Endometrium (tissue), 2 donors: ENCODE data around the gene CKS1B.

Experiments used
- FAIRE-seq: peaks from 2 replicates; lab custom pipeline; 2012; peaks lifted over from hg19 to GRCh38; lab: Jason Lieb, UNC
- donor health status: control.
- donor health status: control.

CKS1B gene

DNA sequence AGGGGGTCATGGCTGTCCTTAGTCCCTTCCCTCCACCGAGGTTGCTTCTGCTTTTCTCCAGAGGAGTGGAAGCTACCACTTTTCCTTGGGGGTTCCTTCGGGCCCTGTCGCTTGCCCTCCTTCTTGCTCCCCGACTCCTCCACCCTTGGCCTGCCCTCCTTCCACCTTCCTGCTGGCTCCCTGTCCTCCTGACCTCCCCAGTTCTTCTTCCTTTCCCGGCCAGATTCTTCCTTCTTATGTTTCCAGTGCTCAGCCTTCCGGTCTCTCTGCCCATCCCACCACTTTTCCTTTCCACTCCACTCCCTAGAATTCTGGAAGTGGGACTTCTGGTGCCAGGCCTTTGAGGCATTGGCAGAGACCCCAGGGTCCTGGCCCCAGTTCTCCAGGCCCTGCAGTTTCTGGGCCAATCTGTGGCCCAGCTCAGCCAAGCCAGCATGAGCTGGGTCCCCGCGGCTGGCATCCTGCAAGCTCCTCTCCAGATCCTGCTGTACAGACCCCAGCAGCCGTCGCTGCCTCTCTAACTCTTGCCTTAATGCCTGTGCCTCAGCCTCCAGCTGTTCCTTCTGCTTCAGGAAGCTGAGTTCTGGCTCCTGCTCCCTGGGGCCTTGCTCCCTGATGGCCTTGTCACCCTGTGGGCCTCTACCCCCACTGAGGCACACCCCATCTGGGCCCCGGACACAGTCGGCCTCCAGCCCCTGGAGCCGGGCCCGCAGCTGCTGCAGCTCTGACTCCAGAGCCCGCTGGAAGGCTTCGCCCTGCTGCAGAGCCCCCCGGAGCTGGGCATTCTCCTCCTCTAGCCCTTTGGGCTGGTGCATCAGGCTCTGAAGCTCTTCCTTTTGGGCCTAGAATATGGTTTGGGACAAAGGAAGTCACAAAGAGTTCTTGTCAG lies 28.3 kb upstream of the CKS1B start:
- no peak for FAIRE-seq

DNA sequence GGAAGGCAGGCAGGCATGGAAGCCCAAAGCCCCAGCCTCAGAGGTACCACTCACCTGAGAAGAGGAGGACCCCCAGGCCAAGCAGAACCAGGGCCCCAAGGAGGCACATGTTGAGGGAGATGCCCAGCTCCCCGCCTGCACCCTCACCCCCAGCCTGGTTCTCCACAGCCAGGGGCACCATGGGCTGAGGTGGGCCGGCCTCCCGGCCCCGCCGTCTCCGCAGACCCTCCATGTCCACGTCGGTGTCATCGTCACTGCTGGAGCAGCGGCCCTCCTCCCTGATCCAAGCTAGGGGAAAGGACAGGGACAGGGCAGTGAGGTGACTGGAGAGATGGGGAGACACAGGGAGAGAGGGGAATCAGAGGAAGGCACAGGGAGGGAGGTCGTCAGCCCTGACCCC lies 26.4 kb upstream of the CKS1B start:
- no peak for FAIRE-seq

DNA sequence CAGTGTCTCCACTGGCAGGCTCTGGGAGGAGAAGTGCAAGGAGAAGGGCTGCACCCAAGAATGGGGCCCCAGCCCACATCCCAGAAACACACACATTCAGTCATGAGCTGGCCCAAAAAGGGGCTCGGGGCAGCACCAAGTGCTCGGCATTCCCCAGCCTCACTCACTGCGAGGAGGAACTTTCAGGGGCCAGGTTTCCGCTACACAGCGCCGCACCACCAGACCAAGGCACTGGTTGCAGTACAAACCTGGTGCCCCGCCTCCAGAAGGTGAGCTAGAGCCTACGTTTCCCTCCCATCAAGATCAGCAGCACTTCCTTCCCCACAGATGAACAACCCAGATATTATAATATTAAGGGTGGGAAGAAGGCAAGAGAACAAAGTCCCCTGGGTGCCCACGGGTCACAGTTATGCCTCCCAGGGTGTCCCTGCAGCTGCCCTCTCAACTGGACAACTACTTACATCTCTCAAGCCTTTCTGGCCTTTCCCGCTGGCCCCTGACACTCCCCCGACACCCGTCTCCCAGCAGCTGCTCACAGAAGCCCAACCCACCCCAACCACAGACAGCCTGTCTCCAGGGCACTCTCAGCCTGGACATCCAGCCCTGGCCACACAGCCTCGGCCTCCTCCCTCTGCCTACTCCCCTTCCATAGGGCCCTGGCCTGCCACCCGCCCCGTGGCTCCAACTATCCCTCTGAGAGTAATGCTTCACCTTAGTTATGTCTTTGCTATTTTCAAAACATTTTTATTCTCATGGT lies 22.4 kb upstream of the CKS1B start:
- FAIRE-seq: no peak

DNA sequence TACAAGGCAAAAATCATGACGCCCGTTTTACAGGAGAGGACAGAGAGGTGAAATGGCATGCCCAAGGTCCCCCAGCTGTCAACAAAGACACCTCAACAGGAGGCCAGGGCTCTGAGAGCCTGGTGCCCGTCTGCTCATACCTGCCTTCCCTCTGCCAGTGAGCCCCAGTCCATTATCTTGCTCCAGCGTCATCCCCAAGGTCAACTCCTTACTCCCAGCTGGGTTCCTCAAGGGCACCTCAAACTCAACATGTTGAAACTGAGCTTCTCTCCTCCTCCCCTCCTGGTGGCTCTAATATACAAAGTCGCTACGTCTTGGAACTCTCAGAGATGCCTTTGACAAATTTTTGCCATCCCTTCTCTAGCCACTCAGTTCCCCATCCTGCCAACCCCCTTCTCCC lies 21.8 kb upstream of the CKS1B start:
- no peak for FAIRE-seq

DNA sequence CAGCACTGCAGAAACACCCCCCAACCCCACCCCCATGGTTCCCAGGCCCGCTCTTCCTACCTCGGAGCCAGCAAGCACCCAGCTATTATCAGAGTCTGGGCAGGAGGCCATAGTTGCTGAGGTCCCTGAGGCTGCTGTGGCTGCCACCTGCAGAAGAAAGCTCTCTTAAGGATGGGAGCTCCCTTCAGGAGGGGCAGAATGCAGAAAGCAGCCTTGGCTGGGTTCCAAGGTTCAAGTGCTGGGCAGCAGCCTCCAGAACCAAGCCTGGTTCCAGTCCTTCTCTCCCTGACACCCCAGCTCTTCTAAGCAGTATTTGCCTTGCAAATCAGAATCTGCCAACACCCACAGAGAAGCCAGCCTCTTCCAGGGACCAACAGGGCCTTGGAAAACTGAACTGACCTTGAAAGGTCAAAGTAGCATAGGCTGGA lies 20.9 kb upstream of the CKS1B start:
- no peak for FAIRE-seq

DNA sequence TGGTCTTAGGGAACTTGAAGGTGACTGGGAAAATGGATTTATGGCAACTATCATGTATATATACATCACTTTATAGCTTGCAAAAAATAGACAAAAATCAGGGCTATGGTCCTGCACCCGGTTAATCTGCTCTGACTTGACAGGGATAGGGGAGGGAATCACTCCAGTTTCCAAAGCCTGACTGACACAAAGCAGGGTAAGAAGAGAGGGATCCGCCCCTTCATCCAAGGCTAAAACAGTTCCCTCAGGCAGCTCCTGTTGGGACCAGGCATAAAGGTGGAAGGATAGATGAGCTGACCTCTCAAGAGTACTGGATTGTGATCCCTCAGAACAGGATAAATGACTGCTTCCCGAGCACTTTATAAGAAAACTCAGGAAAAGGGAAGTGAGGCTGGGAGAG lies 19.9 kb upstream of the CKS1B start:
- FAIRE-seq: no peak

DNA sequence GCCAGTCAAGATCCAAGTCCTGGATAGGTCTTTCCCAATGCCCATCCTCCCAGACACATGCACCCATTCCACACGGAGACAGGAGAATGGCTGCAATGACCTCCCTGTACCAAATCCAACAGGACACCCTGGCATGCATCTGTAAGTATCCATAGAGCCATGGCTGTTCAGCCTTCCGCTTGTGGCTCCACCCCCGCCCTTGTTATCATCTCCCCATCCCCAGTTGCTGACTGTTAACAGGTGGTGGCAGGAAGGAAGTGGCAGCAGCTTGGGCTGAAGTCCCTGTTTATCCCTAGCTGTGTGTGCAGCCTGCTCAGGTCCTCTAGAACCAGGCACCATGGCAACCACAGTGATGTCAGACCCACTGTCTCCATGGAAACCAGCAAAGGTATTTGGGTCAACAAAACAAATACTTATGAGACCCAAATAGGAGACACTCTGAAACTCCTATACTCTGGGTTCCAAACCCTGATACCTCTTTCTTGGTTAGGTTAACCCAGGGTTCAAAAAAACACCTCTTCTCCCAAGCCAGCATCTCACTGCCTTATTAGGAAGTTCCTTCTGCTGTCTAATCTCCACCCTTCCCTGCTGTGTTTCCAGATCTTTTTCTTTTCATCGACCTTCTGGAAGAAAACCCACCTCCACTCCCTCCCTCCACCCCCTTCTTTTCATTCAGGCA lies 19.3 kb upstream of the CKS1B start:
- no peak for FAIRE-seq

DNA sequence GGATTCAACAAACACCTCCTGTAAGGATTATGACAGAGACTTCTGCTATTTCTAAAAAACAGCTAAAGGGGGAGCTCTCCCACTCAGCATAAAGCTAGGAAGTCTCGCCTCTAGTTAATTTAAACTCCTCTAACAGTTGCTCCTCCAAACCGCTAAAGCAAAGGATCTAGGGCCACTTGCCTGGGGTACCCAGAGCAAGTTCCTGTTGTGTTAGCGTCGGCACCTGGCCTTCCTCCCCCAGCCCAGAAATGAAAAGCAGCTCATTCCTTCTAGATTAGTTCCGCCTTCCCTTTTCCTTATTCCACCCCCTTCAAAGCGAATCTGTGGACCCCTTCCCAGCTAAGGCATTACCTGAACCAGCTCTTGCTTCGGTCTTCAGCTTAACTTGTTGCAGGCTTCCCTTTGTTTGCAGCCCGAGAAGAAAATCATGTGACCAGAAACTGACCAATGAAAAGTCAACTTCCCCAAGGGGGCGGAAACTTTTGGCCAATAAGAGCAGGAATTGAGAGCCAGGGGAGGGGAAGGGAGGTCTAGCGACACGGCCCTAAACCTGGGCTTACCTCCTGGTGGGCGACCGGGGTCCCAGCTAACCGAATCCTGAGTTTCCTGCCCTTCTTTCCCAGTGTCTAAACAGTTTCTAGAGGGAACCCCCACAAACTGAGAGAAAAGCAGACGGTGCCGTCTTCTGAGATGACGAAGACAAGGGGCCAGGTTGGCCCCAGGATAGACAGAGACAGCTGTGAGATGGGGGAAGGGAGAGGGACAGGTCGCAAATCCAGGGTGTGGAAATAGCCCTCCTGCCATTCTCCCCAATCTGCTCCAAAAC lies 18.6 kb upstream of the CKS1B start, which contains the start of gene PBXIP1:
Gene PBXIP1, minus strand, starts transcription at position 382 of the 826 bp plus-strand sequence. CDS start 2,378 bp downstream, outside the sequence.
- peak; percentile 62 for FAIRE-seq

DNA sequence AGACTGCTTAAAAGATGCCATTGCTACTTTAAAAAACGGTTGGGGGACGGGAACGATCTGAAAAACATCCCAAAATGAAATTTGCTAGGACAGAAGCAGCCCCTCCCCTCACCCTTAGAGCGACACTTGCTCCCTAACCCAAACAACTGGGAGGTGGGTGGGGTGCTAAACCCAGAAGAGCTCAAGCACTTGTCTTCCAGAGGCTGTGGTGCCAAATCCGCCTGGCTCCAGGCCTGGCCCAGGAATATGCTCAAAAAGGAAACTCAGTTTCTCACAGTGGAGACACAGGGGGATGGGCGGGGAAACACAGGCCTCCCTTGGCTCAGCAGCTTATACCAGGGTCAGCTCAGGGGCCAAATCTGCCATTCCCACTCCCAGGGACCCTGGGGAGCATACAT lies 17.9 kb upstream of the CKS1B start:
- no peak for FAIRE-seq

DNA sequence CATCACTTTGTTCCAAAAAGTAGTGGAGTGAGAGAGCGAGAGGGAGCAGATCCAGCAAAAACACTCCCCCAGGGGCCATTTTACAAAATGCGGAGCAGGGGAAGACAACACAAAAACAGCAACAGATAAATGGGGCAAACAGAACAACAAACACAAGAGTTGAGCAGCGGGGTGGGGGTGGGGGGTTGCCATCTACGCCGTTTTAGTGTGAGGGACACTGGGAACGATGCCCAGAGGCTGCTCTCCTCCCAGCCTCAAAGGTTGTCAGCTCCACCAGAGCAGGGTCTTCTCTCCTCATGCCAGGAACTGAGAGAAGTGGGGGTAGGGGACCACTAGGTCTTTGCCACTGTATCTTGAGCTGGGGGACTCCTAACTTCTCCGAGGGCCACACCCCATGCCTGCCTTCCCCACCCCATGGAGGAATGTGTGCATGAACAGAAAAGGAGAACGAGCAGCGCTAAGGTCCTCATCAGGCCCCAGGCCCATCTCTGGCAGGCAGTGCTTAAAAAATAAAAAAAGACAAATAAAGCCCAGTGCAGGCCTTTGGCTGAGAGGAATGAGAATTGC lies 17.3 kb upstream of the CKS1B start:
- FAIRE-seq: no peak

DNA sequence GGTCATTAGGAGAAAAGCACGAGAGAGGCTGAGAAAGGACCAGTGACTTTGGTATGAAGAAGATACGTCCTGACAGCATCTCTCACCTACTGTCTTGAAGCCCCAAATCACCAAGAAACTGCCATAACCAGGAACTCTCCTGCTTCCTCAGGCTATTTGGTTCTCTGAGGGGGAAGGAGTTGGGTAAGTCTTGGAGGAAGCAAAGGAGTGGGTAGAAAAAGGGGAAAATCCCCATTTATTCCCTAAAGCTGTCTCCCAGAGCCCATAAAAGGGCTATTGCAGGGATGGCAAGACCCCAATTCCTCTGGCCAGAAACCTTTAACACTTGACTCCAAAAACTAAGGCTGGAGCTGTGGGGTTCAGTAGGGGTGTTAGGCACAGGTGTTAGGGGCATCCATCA lies 16.4 kb upstream of the CKS1B start:
- FAIRE-seq: no peak

DNA sequence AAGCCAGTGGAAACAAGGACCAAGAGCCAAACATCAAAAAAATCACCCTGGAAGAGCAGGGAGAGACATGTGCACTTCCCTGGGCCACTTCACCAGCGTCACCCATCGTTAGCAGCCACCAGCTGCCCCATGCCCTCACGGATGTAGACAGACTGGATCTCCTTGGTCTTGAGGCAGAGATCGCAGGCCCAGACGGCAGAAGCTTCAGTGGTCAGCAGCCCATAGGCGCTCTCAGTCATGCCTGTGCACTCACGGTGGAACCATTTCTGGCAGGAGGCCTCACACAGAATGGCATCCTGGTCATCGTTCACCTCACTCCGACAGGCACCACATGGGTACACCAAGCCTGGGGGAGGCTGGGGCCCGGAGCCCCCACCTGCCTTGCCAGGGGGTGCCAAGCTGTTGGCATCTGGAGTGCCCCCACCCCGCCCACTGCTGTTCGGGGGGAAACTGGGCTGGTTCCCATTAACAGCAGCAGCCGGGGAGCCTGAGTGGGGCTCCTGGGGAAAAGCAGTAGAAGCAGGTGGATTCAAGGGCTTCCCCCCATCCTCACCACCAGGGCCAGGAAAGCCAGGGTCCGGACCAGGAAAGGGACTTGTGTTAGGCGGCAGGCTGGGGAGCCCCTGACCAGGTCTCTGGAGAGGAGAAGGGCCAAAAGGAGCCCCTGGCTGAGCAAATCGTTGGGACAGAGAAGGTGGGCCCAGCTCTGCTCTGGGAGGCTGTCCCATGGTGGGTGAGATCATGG lies 15.6 kb upstream of the CKS1B start:
- FAIRE-seq: no peak

DNA sequence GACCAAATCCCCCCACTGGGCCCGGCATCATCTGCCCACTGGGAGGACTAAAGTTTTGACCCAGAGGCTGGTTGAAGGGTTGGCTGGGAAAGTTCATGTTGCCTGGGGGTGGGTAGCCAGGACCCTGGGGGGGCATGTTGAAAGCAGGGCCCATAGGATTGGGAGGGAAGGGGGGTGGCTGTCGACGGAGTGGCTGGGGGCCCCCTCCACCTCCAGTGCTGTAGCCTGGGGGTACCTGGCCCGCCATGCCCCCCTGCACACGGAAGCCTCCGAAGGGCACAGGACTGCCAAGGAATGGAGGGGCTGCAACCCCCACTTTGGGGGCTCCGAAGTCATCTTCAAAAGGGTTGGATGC lies 15.1 kb upstream of the CKS1B start:
- FAIRE-seq: no peak

DNA sequence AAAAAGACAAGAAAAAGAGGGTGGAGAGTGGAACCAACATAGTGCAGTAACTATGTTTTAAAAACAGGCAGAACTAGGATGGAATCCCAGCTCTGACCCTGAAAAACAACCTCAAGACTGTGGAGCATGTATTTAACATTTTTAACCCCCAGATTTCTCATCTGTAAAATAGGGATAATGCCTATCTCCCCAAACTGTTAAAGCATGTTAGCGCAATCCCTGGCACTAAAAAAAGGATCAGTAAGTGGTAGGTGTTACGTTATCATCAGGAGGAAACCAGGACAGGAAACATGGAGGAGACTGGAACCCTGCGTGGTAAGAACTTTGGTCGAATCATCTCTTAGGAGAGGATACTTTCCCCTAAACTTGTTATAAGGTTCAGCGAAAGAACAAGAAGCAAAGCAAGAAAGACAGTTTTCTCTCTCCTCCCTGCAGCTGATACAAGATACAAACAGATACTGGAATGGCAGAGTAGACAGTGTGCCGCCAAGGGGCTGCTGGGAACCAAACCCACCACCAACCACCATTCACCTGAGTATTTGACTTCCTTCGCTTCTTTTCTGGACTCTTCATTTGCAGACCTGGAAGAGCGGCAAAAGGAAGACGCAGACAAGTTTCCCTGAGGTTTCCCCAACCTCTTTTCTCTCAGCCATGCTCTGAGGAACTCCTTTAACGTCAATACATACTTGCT lies 13.9 kb upstream of the CKS1B start:
- FAIRE-seq: no peak

DNA sequence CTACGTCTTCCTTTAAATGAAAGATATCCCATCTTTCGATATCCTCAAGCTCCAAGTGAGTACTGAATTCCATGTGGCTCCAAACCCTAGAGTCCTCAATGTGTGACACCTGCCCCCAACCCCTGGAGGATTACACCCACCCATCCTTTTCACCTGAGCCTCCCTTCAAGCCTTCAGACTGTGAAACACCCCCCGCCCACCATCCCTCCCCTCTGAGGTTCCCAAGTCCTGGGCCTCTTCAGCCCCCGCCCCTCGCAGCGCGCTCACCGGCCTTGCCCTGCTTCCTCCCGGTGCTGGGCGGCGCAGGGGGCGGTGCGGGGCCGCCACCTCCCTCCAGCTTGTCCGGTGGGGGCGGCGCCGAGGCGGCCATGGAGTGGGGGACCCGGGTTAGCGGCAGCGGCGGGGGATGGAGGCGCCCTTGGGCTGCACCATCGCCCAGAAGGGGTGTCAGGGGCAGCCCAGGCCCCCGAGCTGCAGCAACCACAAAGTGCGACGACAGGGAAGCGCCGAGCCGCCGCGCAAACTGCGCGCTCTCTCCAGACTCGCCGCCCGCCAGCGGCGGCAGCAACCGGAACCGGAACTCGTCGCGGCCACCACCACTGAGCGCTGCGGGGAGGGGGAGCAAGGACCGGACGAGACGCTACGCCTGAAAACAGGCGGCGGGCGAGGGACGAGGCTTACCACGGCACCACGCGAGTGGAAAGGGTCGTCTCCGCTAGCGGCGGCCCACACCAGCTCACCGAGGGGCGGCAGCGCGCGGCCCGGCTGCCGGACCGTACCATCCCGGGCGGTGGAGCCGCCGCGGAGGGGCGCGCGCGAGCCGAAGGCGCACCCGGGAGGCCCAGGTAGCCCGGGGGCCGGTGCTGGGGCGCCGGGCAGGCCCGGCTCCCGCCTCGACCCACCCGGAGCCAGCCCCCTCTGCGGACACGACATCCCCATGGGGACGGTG lies 13.0 kb upstream of the CKS1B start, which contains the start of gene PYGO2:
Gene PYGO2, minus strand, starts transcription at position 576 of the 949 bp plus-strand sequence. Its CDS starts 206 bp downstream, at position 370.
- FAIRE-seq: no peak

DNA sequence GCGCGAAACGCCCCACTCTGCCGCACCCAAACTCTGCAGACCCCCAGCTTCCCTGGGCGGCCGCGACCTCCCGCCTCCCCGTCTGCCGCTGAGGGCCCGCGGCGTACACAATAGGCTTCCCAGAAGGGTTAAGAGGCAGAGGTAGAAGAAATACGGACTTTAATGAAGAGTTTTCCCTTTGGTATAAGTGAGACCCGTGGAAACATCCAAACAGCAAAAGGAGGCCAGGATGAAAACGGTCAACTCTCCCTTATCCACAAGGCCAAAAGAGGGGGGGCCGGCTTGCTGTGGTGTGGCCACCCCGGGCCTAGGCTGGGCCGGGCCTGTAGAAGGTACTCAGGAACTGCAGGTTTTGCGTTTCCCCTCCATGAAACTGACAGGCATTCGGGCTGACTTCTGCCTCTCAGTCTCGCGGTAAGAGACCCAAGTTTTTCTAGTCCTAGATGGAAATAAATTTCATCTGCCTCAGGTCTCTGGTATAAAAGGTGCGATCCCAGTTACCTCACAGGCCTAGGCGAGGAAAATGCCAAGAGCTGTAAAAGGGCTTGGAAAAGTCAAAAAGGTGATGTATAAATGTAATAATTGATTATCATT lies 12.2 kb upstream of the CKS1B start:
- no peak for FAIRE-seq

DNA sequence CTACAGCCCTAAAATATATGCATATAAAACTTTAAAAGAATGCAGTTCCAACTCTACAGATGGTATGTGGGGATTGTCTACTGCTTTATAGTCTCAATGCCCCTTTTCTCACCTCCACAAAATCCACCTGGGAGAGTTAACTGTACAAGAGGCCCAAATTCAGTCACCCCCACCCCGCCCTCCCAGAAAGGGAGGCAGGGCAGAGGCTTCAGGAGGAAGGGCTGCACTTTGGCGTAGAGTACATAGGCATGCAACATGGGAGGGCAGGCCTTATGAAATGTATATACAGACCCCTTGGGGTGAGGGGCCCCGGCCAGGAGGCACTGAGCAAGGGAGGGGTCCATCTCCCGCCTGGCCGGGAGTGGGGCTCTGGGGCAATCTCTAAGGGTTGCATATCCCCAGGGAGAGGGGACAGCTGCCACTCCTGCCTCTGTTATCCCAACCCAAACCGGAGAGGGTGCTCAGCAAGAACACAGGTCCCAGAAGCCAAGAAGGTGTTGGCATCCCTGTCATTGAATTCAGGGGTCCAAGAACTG lies 11.6 kb upstream of the CKS1B start:
- no peak for FAIRE-seq

DNA sequence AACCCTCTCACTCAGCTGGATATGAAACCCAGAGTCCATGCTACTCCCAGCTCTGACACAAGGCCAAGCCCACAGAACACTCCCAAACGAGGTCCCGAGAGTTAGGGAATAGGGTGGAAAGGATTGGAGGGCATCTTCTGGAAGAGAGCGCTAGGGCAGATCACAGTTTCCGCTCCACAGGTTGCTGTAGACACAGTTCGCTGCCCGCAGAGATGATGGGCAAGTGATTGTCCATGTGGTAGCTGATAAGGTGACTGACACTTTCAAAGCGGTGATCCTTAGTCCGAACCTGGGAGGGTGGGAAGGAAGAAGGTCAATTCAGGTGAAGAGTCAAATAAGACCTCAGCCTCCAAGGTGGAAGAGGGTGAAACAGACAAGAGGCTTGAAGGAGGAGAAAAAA lies 10.8 kb upstream of the CKS1B start:
- FAIRE-seq: no peak
